Naive thymus-derived CD4-positive, alpha-beta T cell (primary cell): ENCODE data around the gene DNAI4. TPM values are rescaled to one million over a fixed set of nuclear protein-coding genes. Genes with fewer than 3 reads are reported as not detected.
"Not testable (repeated sequence)": the region's sequence is repeated elsewhere in the genome, so short reads cannot be mapped to it uniquely, and the experiment has no call there.

Experiments
- ATAC-seq: fragments of 150-1000 bp; cut with Tn5 transposase; 2 replicates; pipeline ENCODE4 v1.10.0; 2021; ENCODE audit warnings: mild to moderate bottlenecking, moderate library complexity
- CTCF ChIA-PET: fragments of 350-600 bp; sonication (Branson Sonifier 250); formaldehyde crosslinking; loops from one replicate; lab custom pipeline; 2021; ENCODE audit warnings: antibody characterized with exemption; lab: Charles Lee
- POLR2A ChIA-PET: fragments of 350-600 bp; sonication (Branson Sonifier 250); formaldehyde crosslinking; loops from one replicate; lab custom pipeline; 2021; ENCODE audit warnings: antibody characterized with exemption, inconsistent platforms; lab: Charles Lee
- DNase-seq, 9 donors: peaks; one replicate each; pipeline versions ENCODE4 v3.0.0 to v3.0.0-alpha.2; 2020 to 2022; ENCODE audit warnings: mixed read lengths in 1 of 9
- H3K27ac ChIP-seq: one replicate; pipeline ENCODE4 v1.7.0; 2013; ENCODE audit warnings: mild to moderate bottlenecking, low read depth, low read length, moderate library complexity
- H3K27me3 ChIP-seq, 2 donors: one replicate each; pipeline ENCODE4 v1.7.0; 2013; ENCODE audit warnings: low read length in 2 of 2, mild to moderate bottlenecking in 2 of 2, moderate library complexity in 2 of 2; ENCODE audit not compliant: control insufficient read depth in 2 of 2, insufficient read depth in 2 of 2
- H3K36me3 ChIP-seq, 3 experiments: 1 replicate in 2 of 3; 2 replicates in 1 of 3; pipeline ENCODE4 v1.7.0; 2013; ENCODE audit warnings: low read length in 3 of 3, mild to moderate bottlenecking in 3 of 3, moderate library complexity in 1 of 3; ENCODE audit not compliant: insufficient read depth in 3 of 3, control insufficient read depth in 2 of 3
- H3K4me1 ChIP-seq, 2 donors: one replicate each; pipeline ENCODE4 v1.7.0; 2013; ENCODE audit warnings: low read length in 2 of 2, mild to moderate bottlenecking in 2 of 2, moderate library complexity in 1 of 2; ENCODE audit not compliant: control insufficient read depth in 2 of 2, insufficient read depth in 2 of 2
- H3K4me3 ChIP-seq: 2 replicates; pipeline ENCODE4 v1.7.0; 2013; ENCODE audit warnings: mild to moderate bottlenecking, low read length
- H3K9me3 ChIP-seq, 3 experiments: 1 replicate in 2 of 3; 2 replicates in 1 of 3; pipeline ENCODE4 v1.7.0; 2013; ENCODE audit warnings: low read length in 3 of 3; ENCODE audit not compliant: control insufficient read depth in 2 of 3
- H3K27ac Mint-ChIP-seq, 9 donors: one replicate each; pipeline ENCODE4 v1.8.0; 2020 to 2022; ENCODE audit warnings: mixed read lengths in 9 of 9, mild to moderate bottlenecking in 8 of 9, moderate library complexity in 5 of 9, inconsistent platforms in 2 of 9
- H3K27me3 Mint-ChIP-seq, 5 donors: one replicate each; pipeline ENCODE4 v1.8.0; 2021 to 2022; ENCODE audit warnings: mixed read lengths in 5 of 5, mild to moderate bottlenecking in 1 of 5
- H3K36me3 Mint-ChIP-seq, 5 donors: one replicate each; pipeline ENCODE4 v1.8.0; 2020 to 2022; ENCODE audit warnings: mixed read lengths in 5 of 5, mild to moderate bottlenecking in 3 of 5, inconsistent platforms in 1 of 5
- H3K4me1 Mint-ChIP-seq, 7 donors: one replicate each; pipeline ENCODE4 v1.8.0; 2020 to 2022; ENCODE audit warnings: mixed read lengths in 7 of 7, mild to moderate bottlenecking in 3 of 7, inconsistent platforms in 1 of 7
- H3K4me3 Mint-ChIP-seq, 10 donors: one replicate each; pipeline ENCODE4 v1.8.0; 2020 to 2022; ENCODE audit warnings: mild to moderate bottlenecking in 10 of 10, mixed read lengths in 10 of 10, moderate library complexity in 6 of 10, inconsistent platforms in 2 of 10
- H3K9me3 Mint-ChIP-seq, 11 donors: one replicate each; pipeline ENCODE4 v1.8.0; 2020 to 2022; ENCODE audit warnings: mixed read lengths in 11 of 11, mild to moderate bottlenecking in 4 of 11, inconsistent platforms in 1 of 11, moderate library complexity in 1 of 11
- intact Hi-C, 2 donors: fragments of 100-400 bp; cut with micrococcal nuclease; formaldehyde crosslinking; loops; one replicate each; pipeline ENCODE4 v1.15.1; 2023
- polyA plus RNA-seq, 2 donors: library from polyadenylated mRNA; unstranded; fragments of 300-500 nt; fragmentation: Illumina TruSeq; gene quantifications; one replicate each; pipeline ENCODE4 v1.2.3, GENCODE V29; 2021
- total RNA-seq, 6 experiments: library from RNA in 5 of 6; stranded (reverse) in 5 of 6; gene quantifications; 1 replicate in 5 of 6; 2 replicates in 1 of 6; pipeline ENCODE4 v1.2.3 and lab custom pipeline; 2021 to 2026

Gene DNAI4
- total RNA-seq (10 to 100 TPM in 1 of 5 experiments, 1 to 10 TPM in 4; 1.3 to 10.7 (median 9.7) TPM), polyA plus RNA-seq (1 to 10 TPM; 2.2 to 2.3 TPM), total RNA-seq (lab: John Stamatoyannopoulos, UW) (3.0 reads per million, percentile 16 among the genes with 10 or more reads in this experiment)

GRCh38 chr1:66924756-66925557 is at the start of gene DNAI4, which contains the start of gene MIER1:
DNAI4 (minus strand) TSS chr1:66924856; CDS start chr1:66924831, 25 bp downstream.
MIER1 (plus strand) TSS chr1:66924990; CDS start chr1:66925029, 39 bp downstream.
- peak within 1 kb of the TSS; percentile 95 for H3K27ac ChIP-seq
- ChIA-PET CTCF (interaction anchor here (0.6 to 2.7 kb wide), 5 partner anchors 9 to 162 kb away, joined by 3 to 8 read pairs (median 3); no protein-coding TSS in a partner anchor), POLR2A (interaction anchor here (0.6 to 2.1 kb wide), 15 partner anchors 9 to 245 kb away, joined by 3 to 13 read pairs (median 4); partner anchors contain the start of gene SLC35D1)
- Mint-ChIP-seq H3K4me1 (peaks cover 18 to 75% (median 60%) of the 10 kb centered on the region in 7 donors), H3K27ac (peak within 1 kb of the TSS; percentile 95 to 97 (median 97)), H3K4me3 (peak within 1 kb of the TSS; percentile 92 to 98 (median 96)), H3K27me3 (no peaks in the 10 kb centered on the region), H3K9me3 (peaks cover 0 to 12% (median 0%) of the 10 kb centered on the region in 11 donors), H3K36me3 (peaks cover 0 to 8% (median 4%) of the 10 kb centered on the region in 5 donors)
- H3K9me3 ChIP-seq: no peaks in the 10 kb centered on the region
- intact Hi-C loops: loop anchor here (1.0 to 10.0 kb wide), 12 partner anchors 128 to 1504 kb away; partner anchors contain the start of genes LEPR (in 2 of the 2), LEPROT (in 2 of the 2), SERBP1 (in 2 of the 2) and GADD45A (in 1 of the 2)
- no peaks in the 10 kb centered on the region for H3K27me3 ChIP-seq
- H3K36me3 ChIP-seq: peaks cover 0 to 10% (median 0%) of the 10 kb centered on the region in 3 experiments
- peaks cover 24 to 37% of the 10 kb centered on the region in 2 donors for H3K4me1 ChIP-seq
- peak within 1 kb of the TSS; percentile 83 for H3K4me3 ChIP-seq
- ATAC-seq: peak; percentile 97
- DNase-seq: peak; percentile 91 to 98 (median 96)

GRCh38 chr1:66968574-66968973 is 43.9 kb upstream of the DNAI4 start:
- POLR2A ChIA-PET: no interaction called here
- Mint-ChIP-seq H3K36me3 (peaks cover 33 to 55% (median 50%) of the 10 kb centered on the region in 5 donors), H3K4me1 (peaks cover 12 to 44% (median 31%) of the 10 kb centered on the region in 7 donors), H3K27ac (peak overlapping the region in 7 of 9 donors; percentile 10 to 91 (median 59)), H3K27me3 (no peaks in the 10 kb centered on the region), H3K9me3 (peaks cover 0 to 14% (median 5%) of the 10 kb centered on the region in 11 donors), H3K4me3 (no peak overlapping the region)
- Histone ChIP-seq H3K36me3 (peaks cover 9 to 48% (median 14%) of the 10 kb centered on the region in 3 experiments), H3K4me3 (no peak overlapping the region), H3K27ac (no peak overlapping the region), H3K27me3 (no peaks in the 10 kb centered on the region), H3K9me3 (no peaks in the 10 kb centered on the region), H3K4me1 (no peaks in the 10 kb centered on the region)
- ATAC-seq (no peak), DNase-seq (no peak)
- intact Hi-C loops: no loop called here
- CTCF ChIA-PET: no interaction called here

GRCh38 chr1:66966188-66966873 is 41.7 kb upstream of the DNAI4 start:
- H3K27me3 ChIP-seq, H3K4me3 ChIP-seq, H3K4me3 Mint-ChIP-seq, H3K27me3 Mint-ChIP-seq, H3K4me1 ChIP-seq, ATAC-seq, DNase-seq, H3K27ac ChIP-seq, CTCF ChIA-PET, POLR2A ChIA-PET, H3K9me3 ChIP-seq: not testable (repeated sequence)
- Mint-ChIP-seq H3K36me3 (peaks cover 27 to 56% (median 54%) of the 10 kb centered on the region in 5 donors), H3K27ac (peak overlapping the region in 7 of 9 donors; percentile 17 to 90 (median 59)), H3K9me3 (peaks cover 0 to 14% (median 5%) of the 10 kb centered on the region in 11 donors), H3K4me1 (peaks cover 9 to 45% (median 31%) of the 10 kb centered on the region in 7 donors)
- intact Hi-C loops: loop anchor here (2.0 kb wide), 1 partner anchor 14 kb away; no protein-coding TSS in a partner anchor
- H3K36me3 ChIP-seq: peaks cover 14 to 44% (median 14%) of the 10 kb centered on the region in 3 experiments

GRCh38 chr1:66957938-66958337 is 33.3 kb upstream of the DNAI4 start:
- CTCF ChIA-PET: no interaction called here
- Histone ChIP-seq H3K36me3 (peaks cover 5 to 19% (median 5%) of the 10 kb centered on the region in 3 experiments), H3K27ac (no peak overlapping the region), H3K27me3 (no peaks in the 10 kb centered on the region), H3K4me3 (no peak overlapping the region), H3K4me1 (peaks cover 0 to 10% of the 10 kb centered on the region in 2 donors), H3K9me3 (no peaks in the 10 kb centered on the region)
- POLR2A ChIA-PET: interaction anchor here (0.9 kb wide), 1 partner anchor 27 kb away, joined by 4 read pairs; no protein-coding TSS in a partner anchor
- intact Hi-C loops: loop anchor here in 1 of 2 donors (2.0 kb wide), 1 partner anchor 13 kb away; no protein-coding TSS in a partner anchor
- H3K27me3 Mint-ChIP-seq: no peaks in the 10 kb centered on the region
- peaks cover 16 to 79% (median 62%) of the 10 kb centered on the region in 7 donors for H3K4me1 Mint-ChIP-seq
- no peak for DNase-seq
- H3K9me3 Mint-ChIP-seq: no peaks in the 10 kb centered on the region
- peaks cover 8 to 58% (median 24%) of the 10 kb centered on the region in 5 donors for H3K36me3 Mint-ChIP-seq
- H3K4me3 Mint-ChIP-seq: no peak overlapping the region
- no peak for ATAC-seq
- H3K27ac Mint-ChIP-seq: peak overlapping the region in 6 of 9 donors; percentile 17 to 85 (median 54)

- H3K27ac ChIP-seq: no peak overlapping the region
- H3K27ac Mint-ChIP-seq: peak overlapping the region in 6 of 9 donors; percentile 3 to 83 (median 62)
- CTCF ChIA-PET: no interaction called here
Observed at GRCh38 chr1:66954208-66954607, 29.6 kb upstream of the DNAI4 start.

More at GRCh38 chr1:66954208-66954607, 29.6 kb upstream of the DNAI4 start:
- POLR2A ChIA-PET: no interaction called here
- Mint-ChIP-seq H3K4me3 (no peak overlapping the region), H3K36me3 (peaks cover 12 to 50% (median 17%) of the 10 kb centered on the region in 5 donors), H3K9me3 (no peaks in the 10 kb centered on the region), H3K27me3 (no peaks in the 10 kb centered on the region), H3K4me1 (peaks cover 9 to 73% (median 56%) of the 10 kb centered on the region in 7 donors)
- no peaks in the 10 kb centered on the region for H3K9me3 ChIP-seq
- DNase-seq: no peak
- no peaks in the 10 kb centered on the region for H3K27me3 ChIP-seq
- ATAC-seq: no peak
- intact Hi-C loops: loop anchor here in 1 of 2 donors (5.0 kb wide), 1 partner anchor 187 kb away; no protein-coding TSS in a partner anchor
- H3K4me1 ChIP-seq: no peaks in the 10 kb centered on the region
- H3K4me3 ChIP-seq: no peak overlapping the region
- peaks cover 0 to 48% (median 0%) of the 10 kb centered on the region in 3 experiments for H3K36me3 ChIP-seq
